GM12892 (cell line): Measurements from ENCODE around the gene CMKLR1.

Experiments
- POLR2A ChIP-seq: IDR thresholded peaks from 2 replicates; pipeline ENCODE4 v1.6.1; 2011; ENCODE audit warnings: low read depth, low read length, control low read depth
- POLR2AphosphoS5 ChIP-seq: IDR thresholded peaks from 2 replicates; pipeline ENCODE4 v1.6.1; 2011; ENCODE audit warnings: low read depth, low read length, control low read depth
- TAF1 ChIP-seq: IDR thresholded peaks from 2 replicates; pipeline ENCODE4 v1.6.1; 2011; ENCODE audit warnings: low read depth, mild to moderate bottlenecking, control low read depth, low read length, borderline replicate concordance

DNA sequence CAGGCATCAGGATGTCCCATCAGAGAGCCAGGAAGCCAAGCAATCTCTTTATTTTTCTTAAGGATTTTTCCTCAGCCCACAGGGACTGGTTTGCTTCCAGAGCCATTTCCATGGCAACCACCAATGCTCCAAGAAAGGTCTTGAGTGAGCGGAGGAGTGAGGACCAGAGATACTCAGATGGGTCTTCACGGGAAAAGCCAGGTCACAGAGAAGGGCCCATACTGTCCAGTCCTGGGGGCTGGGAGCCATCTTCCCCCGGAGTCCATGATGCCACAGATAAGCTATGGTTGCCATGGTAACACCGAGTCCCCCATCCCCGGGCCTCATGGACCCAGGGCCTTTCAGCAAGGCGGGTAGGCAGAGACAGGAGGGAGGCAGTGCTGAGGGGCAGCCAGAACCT, 28.6 kb downstream of the CMKLR1 start:
- TF ChIP-seq POLR2A (no peak), TAF1 (no peak), POLR2AphosphoS5 (no peak)
